Esophagus squamous epithelium (tissue), 5 donors: ENCODE measurements around the gene CARD8. TPM values are rescaled to one million over a fixed set of nuclear protein-coding genes. Genes with fewer than 3 reads are reported as not detected.

Experiments
- DNase-seq: peaks from one replicate; lab custom pipeline; 2025; lab: John Stamatoyannopoulos, UW
- H3K27ac ChIP-seq, 4 donors: fragments of 200-600 bp; sonication (generic); one replicate each; pipeline ENCODE4 v1.5.1; 2016 to 2019; ENCODE audit warnings: mild to moderate bottlenecking in 1 of 4
- H3K27me3 ChIP-seq, 4 donors: fragments of 200-600 bp; sonication (generic); 1 replicate in 3 of 4; 2 replicates in 1 of 4; pipeline versions ENCODE4 v1.5.1 to v1.6.0; 2017 to 2021; ENCODE audit warnings: antibody characterized with exemption in 1 of 4
- H3K36me3 ChIP-seq, 3 donors: fragments of 200-600 bp; sonication (generic); one replicate each; pipeline ENCODE4 v1.5.1; 2016 to 2019
- H3K4me1 ChIP-seq, 3 donors: fragments of 200-600 bp; sonication (generic); one replicate each; pipeline ENCODE4 v1.5.1; 2017 to 2019
- H3K4me3 ChIP-seq, 4 donors: fragments of 200-600 bp; sonication (generic); 1 replicate in 3 of 4; 2 replicates in 1 of 4; pipeline ENCODE4 v1.5.1; 2016 to 2019; ENCODE audit warnings: mild to moderate bottlenecking in 2 of 4, moderate library complexity in 1 of 4
- H3K9me3 ChIP-seq, 3 donors: fragments of 200-600 bp; sonication (generic); one replicate each; pipeline ENCODE4 v1.5.1; 2016 to 2019
- CTCF ChIP-seq, 6 experiments: fragments of 450-650 bp in 4 of 6; fragments of 200-600 bp in 2 of 6; sonication (generic) in 2 of 6; IDR thresholded peaks; one replicate each; pipeline ENCODE4 v1.5.1; 2016 to 2019; ENCODE audit warnings: antibody characterized with exemption in 6 of 6, mild to moderate bottlenecking in 4 of 6, moderate library complexity in 4 of 6
- POLR2A ChIP-seq, 4 donors: fragments of 450-650 bp; IDR thresholded peaks; one replicate each; pipeline ENCODE4 v1.6.1; 2017; ENCODE audit warnings: antibody characterized with exemption in 4 of 4, mild to moderate bottlenecking in 4 of 4, moderate library complexity in 3 of 4
- WGBS, 2 donors: methylation state at CpG; one replicate each; pipeline ENCODE4 v1.1.5; 2018; 5-methylcytosine and 5-hydroxymethylcytosine counted together
- intact Hi-C: fragments of 100-400 bp; cut with DNase I; formaldehyde crosslinking; loops from one replicate; pipeline ENCODE4 v1.15.0; 2022
- total RNA-seq, 4 donors: library from RNA; depleted of rRNA; stranded (reverse); fragments of >200 nt; gene quantifications; one replicate each; pipeline ENCODE4 v1.1.0, GENCODE V29; 2016
- donor health status: DM: yes; HTN: yes; CAD: no.

The CARD8 gene
- total RNA-seq, 4 donors from 2014 or later: 9.7 to 21.9 (median 11.3) TPM

GRCh38 chr19:48186015-48186414, 69.7 kb downstream of the CARD8 start:
- WGBS, 2 donors: 63 to 97% methylated on average over 4 to 5 of the region's 5 CpGs

GRCh38 chr19:48183356-48183755, 72.4 kb downstream of the CARD8 start:
- WGBS, 2 donors: 90 to 91% methylated on average over 7 to 9 of the region's 9 CpGs
- H3K27me3 ChIP-seq: no peaks in the 10 kb centered on the region
- DNase-seq: no peak
- H3K27ac ChIP-seq: no peak overlapping the region
- intact Hi-C loops: no loop called here
- TF ChIP-seq POLR2A (IDR thresholded peaks at IDR 0.05) (no peak), CTCF (IDR thresholded peaks at IDR 0.05) (no peak)
- H3K9me3 ChIP-seq: peaks cover 0 to 13% (median 8%) of the 10 kb centered on the region in 3 donors
- peaks cover 0 to 31% (median 0%) of the 10 kb centered on the region in 3 donors for H3K36me3 ChIP-seq
- no peaks in the 10 kb centered on the region for H3K4me1 ChIP-seq
- no peak overlapping the region for H3K4me3 ChIP-seq

More at GRCh38 chr19:48186015-48186414, 69.7 kb downstream of the CARD8 start:
- Histone ChIP-seq H3K9me3 (peaks cover 0 to 13% (median 8%) of the 10 kb centered on the region in 3 donors), H3K36me3 (peaks cover 0 to 25% (median 0%) of the 10 kb centered on the region in 3 donors), H3K27me3 (no peaks in the 10 kb centered on the region), H3K4me3 (no peak overlapping the region), H3K27ac (no peak overlapping the region), H3K4me1 (no peaks in the 10 kb centered on the region)
- DNase-seq: no peak
- intact Hi-C loops: no loop called here
- TF ChIP-seq CTCF (IDR thresholded peaks at IDR 0.05) (no peak), POLR2A (IDR thresholded peaks at IDR 0.05) (no peak)

GRCh38 chr19:48182434-48182833, 73.3 kb downstream of the CARD8 start:
- 96% methylated on average over 20 to 22 of the region's 38 CpGs for WGBS, 2 donors
- Histone ChIP-seq H3K36me3 (peaks cover 0 to 38% (median 0%) of the 10 kb centered on the region in 3 donors), H3K4me3 (no peak overlapping the region), H3K4me1 (no peaks in the 10 kb centered on the region), H3K27ac (no peak overlapping the region), H3K27me3 (no peaks in the 10 kb centered on the region), H3K9me3 (peaks cover 0 to 13% (median 8%) of the 10 kb centered on the region in 3 donors)
- intact Hi-C loops: no loop called here
- TF ChIP-seq POLR2A (IDR thresholded peaks at IDR 0.05) (no peak), CTCF (IDR thresholded peaks at IDR 0.05) (no peak)
- no peak for DNase-seq

- peaks cover 0 to 46% (median 0%) of the 10 kb centered on the region in 3 donors for H3K36me3 ChIP-seq
- no peak for TF ChIP-seq CTCF (IDR thresholded peaks at IDR 0.05)
- TF ChIP-seq POLR2A (IDR thresholded peaks at IDR 0.05): no peak
- no peaks in the 10 kb centered on the region for H3K4me1 ChIP-seq
- peaks cover 0 to 13% (median 8%) of the 10 kb centered on the region in 3 donors for H3K9me3 ChIP-seq
- intact Hi-C loops: no loop called here
- H3K4me3 ChIP-seq: no peak overlapping the region
- WGBS, 2 donors: 89 to 95% methylated on average over 5 of the region's 5 CpGs
- DNase-seq: no peak
- H3K27ac ChIP-seq: no peak overlapping the region
- H3K27me3 ChIP-seq: no peaks in the 10 kb centered on the region
Measured at GRCh38 chr19:48181505-48181904, 74.2 kb downstream of the CARD8 start.

- TF ChIP-seq CTCF (IDR thresholded peaks at IDR 0.05): no peak
- no peak for TF ChIP-seq POLR2A (IDR thresholded peaks at IDR 0.05)
- intact Hi-C loops: no loop called here
- H3K27me3 ChIP-seq: no peaks in the 10 kb centered on the region
- peaks cover 0 to 2% (median 2%) of the 10 kb centered on the region in 3 donors for H3K9me3 ChIP-seq
- WGBS, 2 donors: 79 to 94% methylated on average over 3 of the region's 3 CpGs
- no peak for DNase-seq
- no peak overlapping the region for H3K4me3 ChIP-seq
- H3K27ac ChIP-seq: no peak overlapping the region
- peaks cover under 1 to 7% (median 3%) of the 10 kb centered on the region in 3 donors for H3K4me1 ChIP-seq
- peaks cover 0 to 76% (median 14%) of the 10 kb centered on the region in 3 donors for H3K36me3 ChIP-seq
Measured at GRCh38 chr19:48176226-48176625, 79.5 kb downstream of the CARD8 start.
